ENCODE data around the gene MACROH2A1.

The MACROH2A1 gene

GRCh38 chr5:135329066-135329912 is 69.7 kb downstream of the MACROH2A1 start:
- no peak for DNase-seq

GRCh38 chr5:135328128-135328687 is 70.8 kb downstream of the MACROH2A1 start:
- DNase-seq, result no peak

GRCh38 chr5:135327429-135328127 is 71.5 kb downstream of the MACROH2A1 start:
- DNase-seq, result no peak

DNA sequence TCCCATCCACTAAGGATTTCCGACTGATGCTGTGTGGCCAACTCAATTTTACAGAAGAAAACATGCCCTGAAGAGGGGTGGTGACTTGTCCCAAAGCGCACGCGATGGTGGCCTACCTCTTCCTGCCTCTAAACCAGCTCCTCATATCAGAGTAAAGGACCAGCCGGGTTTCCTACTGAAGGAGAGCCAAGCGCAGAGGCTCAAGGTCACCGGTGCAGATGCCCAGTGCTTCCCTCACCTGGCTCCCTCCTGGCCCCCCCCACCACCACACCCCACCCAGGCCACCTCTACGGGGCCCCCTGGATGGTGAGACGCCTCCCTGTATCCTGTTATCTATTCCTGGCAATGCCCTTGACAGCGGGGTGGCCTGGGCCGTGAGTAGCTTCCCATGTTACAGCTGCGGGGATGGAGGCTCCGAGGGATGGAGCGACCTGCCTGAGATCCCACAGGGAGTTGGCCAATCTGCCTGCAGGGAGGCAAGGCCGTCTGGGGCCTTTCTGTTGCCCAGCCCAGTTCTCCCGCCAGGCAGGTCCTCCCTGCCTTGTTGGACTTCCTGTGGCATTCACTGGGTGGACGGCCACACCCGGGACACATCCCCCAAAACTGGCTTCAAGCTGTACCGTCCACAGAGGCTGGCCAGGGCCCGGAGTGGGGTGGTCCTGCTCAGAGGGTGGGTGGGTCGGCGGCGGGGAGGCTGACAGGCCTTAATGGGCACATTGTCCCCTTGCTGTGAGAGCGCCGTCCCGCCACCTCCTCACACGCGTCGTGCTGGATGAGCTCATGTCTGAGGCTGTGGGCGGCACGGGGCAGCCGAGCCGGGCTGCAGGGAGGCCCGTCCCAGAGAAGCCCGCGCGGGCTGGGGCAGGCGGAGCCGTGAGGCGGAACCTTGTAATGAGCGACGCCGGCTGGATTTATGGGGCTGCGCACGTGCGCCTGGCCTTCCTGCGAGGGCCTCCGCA is 72.5 kb downstream of the MACROH2A1 start:
- no peak for DNase-seq

- DNase-seq, result peak in 1 of 2 experiments; percentile 10
These were observed 74.0 kb downstream of the MACROH2A1 start for GRCh38 chr5:135324897-135325650.

DNA sequence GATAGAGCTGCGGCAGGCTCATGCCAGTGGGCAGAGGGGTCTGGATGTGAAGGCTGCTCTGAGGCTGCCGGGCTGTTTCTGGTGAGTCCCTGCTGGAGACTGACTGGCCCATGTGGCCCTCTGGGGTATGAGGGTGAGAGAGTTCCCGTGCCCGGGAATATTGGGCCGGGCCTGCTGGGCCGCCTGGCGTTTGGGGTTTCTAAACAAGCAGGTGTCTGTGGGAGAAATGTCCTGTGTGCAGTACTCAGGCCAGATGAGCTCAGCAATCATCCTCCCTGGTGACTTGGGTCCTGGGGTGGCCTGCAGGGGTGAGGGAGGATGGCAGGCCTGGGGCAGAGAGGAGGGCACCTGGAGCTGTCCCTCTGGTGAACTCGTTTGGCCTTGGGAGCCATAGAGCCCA is 74.9 kb downstream of the MACROH2A1 start:
- DNase-seq, result no peak

GRCh38 chr5:135323701-135324132 is 75.3 kb downstream of the MACROH2A1 start:
- DNase-seq, result no peak

DNA sequence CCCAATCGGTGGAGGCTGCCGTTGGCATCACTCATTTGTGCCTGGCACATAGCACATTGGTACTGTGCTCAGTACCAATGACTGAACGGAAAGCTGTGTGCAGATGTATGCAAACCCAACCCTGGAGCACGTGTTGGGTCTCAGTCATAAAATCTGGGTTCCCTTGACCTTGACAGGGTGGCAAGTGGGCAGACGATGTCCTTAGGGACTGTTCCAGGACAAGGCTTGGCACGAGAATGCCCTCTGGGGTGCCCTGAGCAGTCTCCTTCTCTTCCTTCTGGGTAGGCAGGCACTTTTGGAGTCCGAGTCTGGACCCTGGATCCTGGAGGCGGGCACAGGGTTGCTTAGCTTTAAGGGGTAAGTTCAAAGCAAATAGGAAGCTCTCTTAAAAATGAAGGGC is 75.8 kb downstream of the MACROH2A1 start:
- DNase-seq, result no peak

DNA sequence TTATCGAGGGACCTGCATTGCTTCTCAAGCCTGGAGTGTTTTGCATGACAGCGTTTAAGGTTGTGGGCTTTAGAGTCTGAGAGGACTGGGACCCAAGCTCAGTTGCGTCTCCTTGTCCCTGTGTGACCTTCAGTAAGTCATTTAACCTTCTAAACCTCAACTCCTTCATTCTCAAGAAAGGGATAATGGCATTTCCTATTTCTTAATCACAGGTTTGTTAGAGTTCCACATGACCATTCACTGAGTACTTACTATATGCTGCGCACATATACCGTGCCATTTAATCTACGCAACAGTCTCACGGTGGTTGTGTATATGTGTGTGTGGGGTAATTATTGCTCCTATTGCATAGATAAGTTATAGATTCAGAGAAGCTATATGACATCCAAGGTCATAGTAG is 76.3 kb downstream of the MACROH2A1 start:
- no peak for DNase-seq

DNA sequence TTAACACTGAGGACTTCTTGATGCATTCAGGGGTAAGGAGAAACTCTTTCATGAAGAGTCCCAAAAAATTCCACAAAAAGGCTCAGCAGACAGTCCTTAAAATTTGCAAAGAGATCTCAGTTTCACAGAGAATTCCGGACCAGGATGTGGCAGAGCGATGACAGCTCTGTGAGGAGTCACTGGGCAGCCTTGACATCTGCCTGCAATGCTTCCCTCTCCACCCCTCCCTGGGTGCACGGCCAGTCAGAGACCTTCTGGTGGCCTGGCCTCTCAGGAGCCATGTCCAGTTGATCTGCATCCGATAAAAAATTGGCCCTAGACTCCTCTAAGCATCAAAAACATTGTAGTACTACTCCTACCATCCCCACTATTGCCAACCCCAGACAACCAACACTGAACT is 76.8 kb downstream of the MACROH2A1 start:
- DNase-seq, result no peak

DNA sequence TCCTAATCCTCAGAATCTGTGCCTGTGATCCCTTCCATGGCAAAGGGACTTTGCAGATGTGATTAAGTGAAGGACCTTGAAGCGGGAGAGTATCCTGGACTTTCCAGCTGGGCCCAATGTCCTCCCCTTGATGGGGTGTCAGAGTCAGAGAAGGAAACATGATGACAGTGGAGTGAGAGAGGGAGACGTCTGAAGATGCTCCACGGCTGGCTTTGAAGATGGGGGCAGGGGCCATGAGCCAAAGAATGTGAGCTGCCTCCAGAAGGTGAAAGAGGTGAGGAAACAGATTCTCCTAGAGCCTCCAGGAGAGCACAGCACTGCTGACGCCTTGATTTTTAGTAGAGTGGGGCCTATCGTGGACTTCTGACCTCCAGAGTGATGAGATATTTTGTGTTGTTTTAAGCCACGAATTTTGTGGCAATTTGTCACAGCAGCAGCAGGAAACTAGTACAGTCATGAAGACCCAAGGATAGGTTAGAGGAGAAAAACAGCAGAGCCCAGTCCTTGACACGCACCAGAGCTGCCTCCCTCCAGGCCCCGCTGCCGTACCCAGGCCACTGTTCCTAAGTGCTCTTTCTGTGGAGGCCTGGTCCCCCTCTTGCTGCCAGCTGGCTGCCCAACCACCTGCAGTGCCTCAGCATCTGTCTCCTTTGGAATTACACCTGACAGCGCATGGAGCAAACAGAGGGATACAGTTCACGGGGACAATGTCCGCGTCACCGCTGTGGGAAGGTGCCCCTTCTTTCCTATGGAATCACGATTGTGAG is 78.1 kb downstream of the MACROH2A1 start:
- no peak for DNase-seq

- no peak for DNase-seq
These were observed 79.0 kb downstream of the MACROH2A1 start for GRCh38 chr5:135319928-135320606.

DNA sequence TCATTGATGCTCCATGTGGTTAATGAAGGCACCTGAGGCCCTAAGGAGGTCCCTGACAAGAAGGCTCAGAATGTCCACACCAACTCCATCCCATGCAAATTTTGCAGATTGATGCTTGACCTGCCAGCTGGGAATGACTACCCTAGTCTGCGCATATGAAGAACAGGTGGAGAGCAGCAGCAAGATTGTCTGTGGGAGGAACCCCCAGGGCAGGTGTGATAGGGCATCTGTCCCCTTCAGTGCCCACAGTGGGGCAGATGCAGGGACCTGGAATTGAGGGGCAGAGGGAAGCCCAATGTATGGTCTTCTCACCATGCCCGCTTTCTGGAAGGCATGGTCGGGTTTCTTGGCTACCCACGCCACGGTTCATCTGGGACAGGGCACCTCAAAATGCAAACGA is 79.6 kb downstream of the MACROH2A1 start:
- DNase-seq, result no peak

DNA sequence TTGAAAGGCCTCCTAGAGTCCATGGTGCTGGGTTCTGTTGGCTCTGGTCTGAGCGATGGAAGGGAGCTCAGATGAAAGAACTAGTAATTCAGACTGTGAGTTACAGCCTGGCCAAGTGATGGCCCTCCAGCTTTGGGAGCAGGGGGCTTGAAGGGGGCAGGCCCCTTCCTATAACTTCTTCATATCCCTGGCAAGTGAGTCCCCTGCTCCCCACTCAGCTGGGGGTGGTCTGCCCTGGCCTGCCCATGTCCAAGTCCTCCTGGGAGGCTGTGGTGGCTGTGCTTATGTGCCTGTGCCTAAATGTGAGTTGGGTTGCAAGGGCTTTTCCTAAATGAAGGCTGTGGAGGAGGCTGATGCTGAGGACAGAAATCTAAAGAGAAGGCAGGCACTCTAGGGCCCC is 80.1 kb downstream of the MACROH2A1 start:
- no peak for DNase-seq

DNA sequence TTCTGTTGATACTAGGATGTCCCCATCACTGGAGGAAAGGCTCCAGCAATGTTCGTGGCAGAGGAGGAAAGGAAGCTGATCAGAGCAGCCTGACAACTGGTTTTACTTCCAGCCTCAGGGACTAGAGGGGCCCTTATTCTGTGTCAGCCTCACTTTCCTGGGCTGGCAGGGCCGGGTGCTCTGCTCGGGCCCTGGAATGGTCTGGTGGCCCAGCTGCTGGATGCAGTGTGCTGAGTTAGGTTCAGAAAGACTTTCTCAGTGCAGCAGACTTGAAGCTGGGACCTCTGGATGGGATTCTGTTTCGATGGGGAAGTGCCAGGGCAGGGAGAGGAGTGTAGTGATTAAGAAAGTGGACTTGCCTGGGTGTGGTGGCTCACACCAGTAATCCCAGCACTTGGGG is 81.0 kb downstream of the MACROH2A1 start:
- DNase-seq, result no peak

DNA sequence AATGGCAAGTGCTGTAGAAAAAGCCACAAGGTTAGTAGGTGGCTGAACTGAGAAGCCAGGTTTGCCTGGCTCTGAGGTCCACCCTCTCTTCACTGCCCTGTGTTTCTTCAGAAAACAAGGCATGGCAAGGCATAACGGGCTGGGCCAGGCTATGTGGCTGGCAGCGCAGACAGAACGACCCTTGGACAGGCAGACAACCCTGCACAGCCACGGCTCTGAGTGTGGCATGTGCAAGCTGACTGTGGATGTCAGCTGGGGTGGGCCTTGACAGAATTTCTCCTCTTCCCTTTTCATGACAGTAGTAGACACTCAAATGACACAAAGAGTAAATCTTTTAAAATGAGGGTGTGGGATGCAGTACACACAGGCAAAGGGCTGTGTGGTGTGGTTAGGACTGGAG is 81.7 kb downstream of the MACROH2A1 start:
- DNase-seq, result no peak

GRCh38 chr5:135315386-135315785 is 83.6 kb downstream of the MACROH2A1 start:
- no peak for DNase-seq

GRCh38 chr5:135313946-135314345 is 85.1 kb downstream of the MACROH2A1 start:
- DNase-seq, result no peak

GRCh38 chr5:135313405-135313804 is 85.6 kb downstream of the MACROH2A1 start:
- no peak for DNase-seq

DNA sequence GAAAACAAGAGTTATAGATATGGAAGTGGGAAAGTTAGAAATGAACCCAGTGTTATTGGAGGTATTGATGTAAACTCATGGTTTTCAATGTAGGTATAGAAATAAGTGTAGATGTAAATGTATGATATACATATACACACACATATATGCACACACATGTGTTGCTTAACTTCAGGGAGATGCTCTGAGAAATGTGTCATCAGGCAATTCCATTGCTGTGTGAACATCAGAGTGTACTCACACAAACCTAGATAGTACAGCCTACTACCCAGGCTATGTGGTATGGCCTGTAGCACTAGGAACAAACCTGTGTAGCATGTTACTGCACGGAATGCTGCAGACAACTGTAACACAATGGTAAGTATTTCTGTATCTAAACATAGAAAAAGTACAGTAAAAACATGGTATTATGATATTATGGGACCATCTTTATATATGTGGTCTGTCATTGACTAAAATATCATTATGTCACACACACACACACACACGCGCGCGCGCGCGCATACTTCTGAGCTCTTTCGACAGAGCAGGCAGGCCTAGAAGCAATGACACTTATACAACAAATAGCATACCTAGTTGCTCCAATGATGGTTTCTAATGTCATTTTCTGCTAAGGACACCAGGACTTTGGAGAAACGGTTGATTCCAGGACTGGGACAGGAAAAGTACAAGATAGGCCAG is 86.6 kb downstream of the MACROH2A1 start:
- no peak for DNase-seq

Measured in stimulated activated CD4-positive, alpha-beta T cell treated with anti-CD3 and anti-CD28 coated beads, Interleukin-4, amount 100 ng/mL, for 4 hours (primary cell).